B cell (primary cell): ENCODE results near the gene CCDC194.

Experiments
- CTCF ChIP-seq: fragments of 200-600 bp; IDR thresholded peaks from one replicate; pipeline ENCODE4 v1.8.0; 2022; ENCODE audit warnings: antibody characterized with exemption, mild to moderate bottlenecking
- EZH2 ChIP-seq: IDR thresholded peaks from 2 replicates; pipeline ENCODE4 v1.6.1; 2012; ENCODE audit warnings: borderline replicate concordance, low read depth, mild to moderate bottlenecking, moderate library complexity, low read length; ENCODE audit not compliant: insufficient read depth, poor library complexity, severe bottlenecking

- TF ChIP-seq CTCF (no peak), EZH2 (no peak)
Observed at GRCh38 chr19:17419154-17419620, 25.2 kb upstream of the CCDC194 start.
